Measurements from ENCODE around the gene GNG7. TPM values are rescaled to one million over a fixed set of nuclear protein-coding genes. Genes with fewer than 3 reads are reported as not detected.

GNG7 gene
- total and polyA plus RNA-seq, 8 donors, result 4.0 to 8.8 (median 6.0) TPM

DNA sequence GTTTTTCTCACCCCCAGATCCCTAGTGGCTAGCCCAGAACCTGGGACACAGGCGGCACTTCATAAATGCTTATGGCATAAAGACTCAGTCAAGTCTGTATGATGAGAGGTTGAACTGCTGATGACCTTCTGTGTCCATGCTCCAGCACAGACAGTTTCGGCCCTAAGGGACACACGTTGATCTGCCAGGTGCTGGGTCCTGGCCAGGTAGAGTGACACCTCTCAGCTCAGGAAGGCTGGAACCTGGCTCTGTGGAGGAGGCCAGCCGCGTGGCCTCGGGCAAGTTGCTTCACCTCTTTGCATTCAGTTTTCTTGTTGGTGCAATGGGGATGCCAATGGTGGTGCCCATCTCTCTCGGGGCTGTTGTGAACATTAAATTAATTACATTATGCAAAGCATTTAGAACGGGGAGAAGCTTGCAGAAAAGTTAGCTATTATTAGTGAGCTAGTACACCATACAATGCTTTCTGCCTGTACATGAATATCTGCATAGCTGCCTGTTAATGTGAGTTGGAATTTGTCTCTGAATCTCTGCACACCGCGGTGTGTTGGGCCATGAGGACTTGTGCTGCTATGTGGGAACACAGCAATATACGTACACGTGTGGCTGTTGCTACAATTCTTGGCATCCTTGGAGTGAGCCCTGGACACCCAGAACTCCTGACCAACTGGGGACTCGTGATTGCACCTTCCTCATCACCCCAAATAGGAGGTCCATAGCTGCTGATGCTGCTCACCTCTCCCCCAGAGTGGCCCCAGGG lies 218.1 kb downstream of the GNG7 start:
- ATAC-seq (no peak), FAIRE-seq (no peak), DNase-seq (no peak)
- peaks cover 0 to under 1% (median 0%) of the 10 kb centered on the region in 3 donors for H3K4me1 ChIP-seq
- H3K27me3 ChIP-seq, result no peaks in the 10 kb centered on the region
- H3K27ac ChIP-seq, result no peak overlapping the region
- TF ChIP-seq, protein P1, sequence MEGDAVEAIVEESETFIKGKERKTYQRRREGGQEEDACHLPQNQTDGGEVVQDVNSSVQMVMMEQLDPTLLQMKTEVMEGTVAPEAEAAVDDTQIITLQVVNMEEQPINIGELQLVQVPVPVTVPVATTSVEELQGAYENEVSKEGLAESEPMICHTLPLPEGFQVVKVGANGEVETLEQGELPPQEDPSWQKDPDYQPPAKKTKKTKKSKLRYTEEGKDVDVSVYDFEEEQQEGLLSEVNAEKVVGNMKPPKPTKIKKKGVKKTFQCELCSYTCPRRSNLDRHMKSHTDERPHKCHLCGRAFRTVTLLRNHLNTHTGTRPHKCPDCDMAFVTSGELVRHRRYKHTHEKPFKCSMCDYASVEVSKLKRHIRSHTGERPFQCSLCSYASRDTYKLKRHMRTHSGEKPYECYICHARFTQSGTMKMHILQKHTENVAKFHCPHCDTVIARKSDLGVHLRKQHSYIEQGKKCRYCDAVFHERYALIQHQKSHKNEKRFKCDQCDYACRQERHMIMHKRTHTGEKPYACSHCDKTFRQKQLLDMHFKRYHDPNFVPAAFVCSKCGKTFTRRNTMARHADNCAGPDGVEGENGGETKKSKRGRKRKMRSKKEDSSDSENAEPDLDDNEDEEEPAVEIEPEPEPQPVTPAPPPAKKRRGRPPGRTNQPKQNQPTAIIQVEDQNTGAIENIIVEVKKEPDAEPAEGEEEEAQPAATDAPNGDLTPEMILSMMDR (IDR thresholded peaks at IDR 0.05), result no peak
- H3K9me3 ChIP-seq, result no peaks in the 10 kb centered on the region
- H3K4me3 ChIP-seq, result no peak overlapping the region
- WGBS, 2 donors, result 81 to 83% methylated on average over 13 of the region's 13 CpGs
- H3K36me3 ChIP-seq, result no peaks in the 10 kb centered on the region
- intact Hi-C loops (cut with DNase I), result no loop called here

DNA sequence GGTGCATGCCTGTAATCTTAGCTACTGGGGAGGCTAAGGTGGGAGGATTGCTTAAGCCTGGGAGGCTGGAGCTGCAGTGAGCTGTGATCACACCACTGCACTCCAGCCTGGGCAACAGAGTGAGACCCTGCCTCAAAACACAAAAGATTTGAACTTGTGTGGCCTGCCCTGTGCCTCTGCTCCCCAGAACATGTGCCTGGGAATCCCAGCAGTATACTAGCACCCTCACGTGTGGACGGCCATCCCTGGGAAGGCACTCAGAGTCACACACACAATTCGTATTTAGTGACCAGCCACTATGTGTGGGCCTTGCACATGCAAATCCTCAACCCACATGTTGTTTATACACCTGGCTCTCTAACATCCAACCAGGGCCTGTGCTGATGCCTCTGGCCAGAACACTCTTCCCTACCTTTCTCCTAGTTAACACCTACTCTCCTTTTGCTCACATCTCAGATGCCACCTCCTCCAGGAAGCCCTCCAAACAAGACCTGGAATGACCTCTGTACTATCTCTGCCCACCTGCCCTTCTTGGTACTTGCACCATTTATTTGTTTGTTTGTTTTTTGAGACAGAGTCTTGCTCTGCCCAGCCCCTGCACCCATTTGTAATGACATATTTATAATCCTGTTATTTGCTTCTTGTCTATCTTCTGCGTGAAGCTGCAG lies 218.9 kb downstream of the GNG7 start:
- H3K27ac ChIP-seq, result no peak overlapping the region
- ATAC-seq (no peak), DNase-seq (no peak), FAIRE-seq (no peak)
- no peak overlapping the region for H3K4me3 ChIP-seq
- TF ChIP-seq, protein P1 (IDR thresholded peaks at IDR 0.05), result no peak
- H3K27me3 ChIP-seq, result no peaks in the 10 kb centered on the region
- no peaks in the 10 kb centered on the region for H3K9me3 ChIP-seq
- H3K36me3 ChIP-seq, result no peaks in the 10 kb centered on the region
- 83 to 88% methylated on average over 4 of the region's 4 CpGs for WGBS, 2 donors
- intact Hi-C loops (cut with DNase I), result no loop called here
- no peaks in the 10 kb centered on the region for H3K4me1 ChIP-seq

DNA sequence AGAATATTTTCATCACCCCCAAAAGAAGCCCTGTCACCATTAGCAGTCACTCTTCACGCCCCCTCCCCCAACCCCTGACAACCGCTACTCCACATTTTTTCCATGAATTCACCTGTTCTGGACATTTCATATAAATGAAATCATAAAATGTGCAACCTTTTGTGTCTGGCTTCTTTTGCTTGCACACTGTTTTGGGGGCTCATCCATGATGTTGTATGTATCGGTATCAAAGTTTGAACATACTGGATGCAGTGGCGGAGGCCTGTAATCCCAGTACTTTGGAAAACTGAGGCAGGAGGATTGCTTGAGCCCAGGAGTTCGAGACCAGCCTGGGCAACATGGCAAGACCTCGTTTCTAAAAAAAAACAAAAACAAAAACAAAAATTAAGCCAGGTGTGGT lies 219.4 kb downstream of the GNG7 start:
- H3K4me3 ChIP-seq, result no peak overlapping the region
- ATAC-seq (no peak), DNase-seq (no peak), FAIRE-seq (no peak)
- intact Hi-C loops (cut with DNase I), result no loop called here
- H3K9me3 ChIP-seq, result no peaks in the 10 kb centered on the region
- no peaks in the 10 kb centered on the region for H3K4me1 ChIP-seq
- WGBS, 2 donors, result 75 to 86% methylated on average over 6 of the region's 6 CpGs
- TF ChIP-seq, protein P1 (IDR thresholded peaks at IDR 0.05), result no peak
- H3K27me3 ChIP-seq, result no peaks in the 10 kb centered on the region
- H3K36me3 ChIP-seq, result no peaks in the 10 kb centered on the region
- no peak overlapping the region for H3K27ac ChIP-seq

DNA sequence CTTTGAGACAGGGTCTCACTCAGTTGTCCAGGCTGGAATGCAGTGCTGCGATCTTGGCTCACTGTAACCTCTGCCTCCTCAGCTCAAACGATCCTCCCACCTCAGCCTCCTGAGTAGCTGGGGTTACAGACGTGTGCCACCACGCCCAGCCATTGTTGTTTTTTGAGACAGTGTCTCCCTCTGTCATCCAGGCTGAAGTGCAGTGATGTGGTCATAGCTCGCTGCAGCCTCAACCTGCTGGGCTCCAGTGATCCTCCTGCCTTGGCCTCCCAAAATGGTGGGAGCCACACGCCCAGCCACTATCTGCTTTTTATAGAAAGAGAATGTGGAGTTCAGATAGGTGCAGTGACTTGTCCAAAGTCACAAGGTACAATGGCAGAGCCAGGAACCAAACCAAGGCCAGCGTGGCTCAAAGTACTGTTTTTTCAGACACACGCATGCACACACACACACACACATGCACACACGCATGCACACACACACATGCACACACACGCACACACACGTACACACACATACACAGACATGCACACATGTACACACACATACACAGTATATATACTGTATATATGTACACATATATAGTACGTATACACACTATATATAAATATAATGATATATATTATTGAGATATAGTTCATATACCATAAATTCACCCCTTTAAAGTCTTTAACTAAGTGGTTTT lies 220.0 kb downstream of the GNG7 start:
- Histone ChIP-seq H3K27me3 (no peaks in the 10 kb centered on the region), H3K27ac (no peak overlapping the region), H3K36me3 (no peaks in the 10 kb centered on the region), H3K4me1 (no peaks in the 10 kb centered on the region), H3K9me3 (no peaks in the 10 kb centered on the region), H3K4me3 (no peak overlapping the region)
- TF ChIP-seq, protein P1 (IDR thresholded peaks at IDR 0.05), result no peak
- DNase-seq (no peak), FAIRE-seq (no peak), ATAC-seq (no peak)
- WGBS, 2 donors, result 73 to 76% methylated on average over 12 of the region's 12 CpGs
- intact Hi-C loops (cut with DNase I), result no loop called here

Measured in pancreas (tissue), 10 donors.